Endothelial cell of umbilical vein (primary cell): ENCODE results near the gene ELAC1. TPM values are rescaled to one million over a fixed set of nuclear protein-coding genes. Genes with fewer than 3 reads are reported as not detected.

Source experiments
- BruUV-seq: library from RNA; stranded (reverse); fragments of 400-500 nt; replicated peaks from 2 replicates; lab custom pipeline; 2021; lab: Mats Ljungman, UMichigan
- CTCF ChIA-PET: fragments of 300-600, 350-600 bp; sonication (Branson Sonifier 250); formaldehyde crosslinking; loops from one replicate; lab custom pipeline; 2021; ENCODE audit warnings: antibody characterized with exemption, inconsistent platforms; lab: Charles Lee
- POLR2A ChIA-PET: fragments of 300-600, 350-600 bp; sonication (Branson Sonifier 250); formaldehyde crosslinking; loops from one replicate; lab custom pipeline; 2021; ENCODE audit warnings: antibody characterized with exemption, inconsistent platforms; lab: Charles Lee
- DNase-seq: peaks from one replicate; pipeline ENCODE4 v3.0.0-alpha.2; 2011; ENCODE audit warnings: low read depth, low spot score
- FAIRE-seq: peaks from 2 replicates; lab custom pipeline; 2011; peaks lifted over from hg19 to GRCh38; lab: Jason Lieb, UNC
- H2AFZ ChIP-seq: 2 replicates; pipeline ENCODE4 v1.6.0; 2012; ENCODE audit warnings: low read depth, low read length, control low read depth, inconsistent platforms
- H3K27ac ChIP-seq: 2 replicates; pipeline ENCODE4 v1.5.1; 2011; ENCODE audit warnings: low read depth, mild to moderate bottlenecking, control low read depth, low read length, moderate library complexity; ENCODE audit not compliant: insufficient read depth
- H3K27me3 ChIP-seq, 2 experiments: 2 replicates each; pipeline versions ENCODE4 v1.6.0 to v1.6.1; 2011; ENCODE audit warnings: low read length in 2 of 2, mixed read lengths in 1 of 2; ENCODE audit not compliant: control insufficient read depth in 2 of 2, insufficient read depth in 2 of 2
- H3K36me3 ChIP-seq, 2 experiments: 2 replicates in 1 of 2; 3 replicates in 1 of 2; pipeline ENCODE4 v1.5.1; 2011; ENCODE audit warnings: low read length in 2 of 2, mild to moderate bottlenecking in 1 of 2, moderate library complexity in 1 of 2; ENCODE audit not compliant: control insufficient read depth in 2 of 2, insufficient read depth in 2 of 2; ENCODE audit errors: extremely low read depth in 1 of 2
- H3K4me1 ChIP-seq: 3 replicates; pipeline ENCODE4 v1.5.1; 2011; ENCODE audit warnings: mild to moderate bottlenecking, low read length; ENCODE audit not compliant: control insufficient read depth, insufficient read depth; ENCODE audit errors: extremely low read depth
- H3K4me2 ChIP-seq: 2 replicates; pipeline ENCODE4 v1.6.1; 2011; ENCODE audit warnings: low read length, control low read depth, mixed read lengths; ENCODE audit not compliant: insufficient read depth
- H3K4me3 ChIP-seq, 3 experiments: fragments of 200-600 bp in 1 of 3; sonication (generic), shearing (Covaris generic) in 1 of 3; replicated peaks in 1 of 3; 2 replicates each; pipeline ENCODE4 v1.5.1; 2011 to 2016; ENCODE audit warnings: control low read depth in 3 of 3, low read length in 3 of 3, mild to moderate bottlenecking in 2 of 3, inconsistent platforms in 1 of 3, low read depth in 1 of 3, moderate library complexity in 1 of 3; ENCODE audit not compliant: insufficient read depth in 1 of 3
- H3K79me2 ChIP-seq: 2 replicates; pipeline ENCODE4 v1.6.0; 2012; ENCODE audit warnings: low read length, inconsistent platforms; ENCODE audit not compliant: control insufficient read depth, insufficient read depth
- H3K9ac ChIP-seq: replicated peaks from 2 replicates; pipeline ENCODE3; 2011; ENCODE audit warnings: low read length, control low read depth; ENCODE audit not compliant: insufficient read depth; ENCODE audit errors: extremely low read depth
- H3K9me1 ChIP-seq: replicated peaks from 3 replicates; pipeline ENCODE4 v1.6.0; 2011; ENCODE audit warnings: mild to moderate bottlenecking, low read length; ENCODE audit not compliant: control insufficient read depth, insufficient read depth; ENCODE audit errors: extremely low read depth
- H3K9me3 ChIP-seq: replicated peaks from 2 replicates; pipeline ENCODE4 v1.5.1; 2012; ENCODE audit warnings: low read length, inconsistent platforms; ENCODE audit not compliant: control insufficient read depth, insufficient read depth
- H4K20me1 ChIP-seq: replicated peaks from 2 replicates; pipeline ENCODE3; 2011; ENCODE audit warnings: mild to moderate bottlenecking, low read length; ENCODE audit not compliant: control insufficient read depth, insufficient read depth; ENCODE audit errors: extremely low read depth
- EZH2 ChIP-seq: IDR thresholded peaks from 2 replicates; pipeline ENCODE4 v1.6.1; 2012; ENCODE audit warnings: borderline replicate concordance, low read depth, mild to moderate bottlenecking, moderate library complexity, low read length, inconsistent platforms; ENCODE audit not compliant: severe bottlenecking
- FOS ChIP-seq: IDR thresholded peaks from 2 replicates; pipeline ENCODE4 v1.6.1; 2011; ENCODE audit warnings: mild to moderate bottlenecking, low read length, moderate library complexity, borderline replicate concordance; ENCODE audit not compliant: insufficient read depth
- GATA2 ChIP-seq: IDR thresholded peaks from 2 replicates; pipeline ENCODE4 v1.7.0; 2011; ENCODE audit warnings: low read depth, mild to moderate bottlenecking, moderate library complexity, mixed read lengths, low read length; ENCODE audit not compliant: insufficient read length, insufficient read depth
- JUN ChIP-seq: IDR thresholded peaks from 2 replicates; pipeline ENCODE4 v1.6.1; 2011; ENCODE audit warnings: borderline replicate concordance, low read depth; ENCODE audit not compliant: insufficient read length, insufficient read depth
- MYC ChIP-seq: IDR thresholded peaks from one replicate; pipeline ENCODE4 v1.6.1; 2011; ENCODE audit warnings: mild to moderate bottlenecking, low read depth, low read length
- POLR2AphosphoS5 ChIP-seq: IDR thresholded peaks from 2 replicates; pipeline ENCODE4 v1.6.1; 2012; ENCODE audit warnings: low read depth, mild to moderate bottlenecking, control low read depth, low read length, moderate library complexity; ENCODE audit not compliant: insufficient read depth
- dilution Hi-C: fragments of 300-500 bp; cut with MboI; formaldehyde crosslinking; loops from one replicate; pipeline ENCODE4 v1.15.0; 2019; ENCODE audit warnings: low sequenced_read_pairs; ENCODE audit not compliant: extremely low pct_ligation_motif_present
- intact Hi-C: fragments of 100-400 bp; cut with micrococcal nuclease; formaldehyde crosslinking; loops from one replicate; pipeline ENCODE4 v1.10.0; 2022
- polyA plus RNA-seq, 4 experiments: library from polyadenylated mRNA; depleted of rRNA in 3 of 4; stranded (reverse) in 3 of 4; unstranded in 1 of 4; fragments of >200 nt; gene quantifications; 2 replicates each; pipeline versions ENCODE4 v1.2.1 to v1.2.3, GENCODE V29; 2011 to 2012; ENCODE audit warnings: missing spikeins in 1 of 4
- total RNA-seq: library from RNA; stranded (reverse); gene quantifications from 2 replicates; pipeline ENCODE4 v1.2.3, GENCODE V29; 2021
- TF ChIP-seq, protein P1 (sequence below): IDR thresholded peaks from 2 replicates; pipeline ENCODE4 v1.6.1; 2011; ENCODE audit not compliant: insufficient read depth, insufficient read length
- TF ChIP-seq, protein P2 (sequence below), 2 donors: IDR thresholded peaks; 1 replicate in 1 of 2; 2 replicates in 1 of 2; pipeline ENCODE4 v1.5.1; 2011; ENCODE audit warnings: low read length in 2 of 2, mild to moderate bottlenecking in 2 of 2, moderate library complexity in 2 of 2, control low read depth in 1 of 2, inconsistent platforms in 1 of 2, low read depth in 1 of 2; ENCODE audit not compliant: insufficient read depth in 1 of 2; ENCODE audit errors: extremely low read depth in 1 of 2

ELAC1 gene
- total and polyA plus RNA-seq, 2 donors (not counting 3 experiments of a cell fraction or from before 2014, with no cell fraction given), result 3.6 to 7.6 TPM

GRCh38 chr18:50935493-50936191, 32.2 kb upstream of the ELAC1 start:
- no peak overlapping the region for H3K4me2 ChIP-seq
- no peaks in the 10 kb centered on the region for H3K9me3 ChIP-seq
- H2AFZ ChIP-seq, result no peak overlapping the region
- ChIA-PET CTCF (no interaction called here), POLR2A (no interaction called here)
- FAIRE-seq, result peak; percentile 66
- no TSS peak for BruUV-seq
- H3K27ac ChIP-seq, result no peak overlapping the region
- no peaks in the 10 kb centered on the region for H4K20me1 ChIP-seq
- intact Hi-C loops (no loop called here), dilution Hi-C loops (no loop called here)
- H3K36me3 ChIP-seq, result peaks cover 0 to 2% of the 10 kb centered on the region in 2 experiments
- H3K4me1 ChIP-seq, result no peaks in the 10 kb centered on the region
- no peak overlapping the region for H3K9ac ChIP-seq
- no peaks in the 10 kb centered on the region for H3K9me1 ChIP-seq
- H3K79me2 ChIP-seq, result no peaks in the 10 kb centered on the region
- no peak for DNase-seq
- H3K27me3 ChIP-seq, result no peaks in the 10 kb centered on the region
- TF ChIP-seq FOS (no peak), JUN (no peak), GATA2 (no peak), POLR2AphosphoS5 (no peak), MYC (no peak), EZH2 (no peak)
- TF ChIP-seq, protein P1, sequence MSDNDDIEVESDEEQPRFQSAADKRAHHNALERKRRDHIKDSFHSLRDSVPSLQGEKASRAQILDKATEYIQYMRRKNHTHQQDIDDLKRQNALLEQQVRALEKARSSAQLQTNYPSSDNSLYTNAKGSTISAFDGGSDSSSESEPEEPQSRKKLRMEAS, result no peak
- TF ChIP-seq, protein P2, sequence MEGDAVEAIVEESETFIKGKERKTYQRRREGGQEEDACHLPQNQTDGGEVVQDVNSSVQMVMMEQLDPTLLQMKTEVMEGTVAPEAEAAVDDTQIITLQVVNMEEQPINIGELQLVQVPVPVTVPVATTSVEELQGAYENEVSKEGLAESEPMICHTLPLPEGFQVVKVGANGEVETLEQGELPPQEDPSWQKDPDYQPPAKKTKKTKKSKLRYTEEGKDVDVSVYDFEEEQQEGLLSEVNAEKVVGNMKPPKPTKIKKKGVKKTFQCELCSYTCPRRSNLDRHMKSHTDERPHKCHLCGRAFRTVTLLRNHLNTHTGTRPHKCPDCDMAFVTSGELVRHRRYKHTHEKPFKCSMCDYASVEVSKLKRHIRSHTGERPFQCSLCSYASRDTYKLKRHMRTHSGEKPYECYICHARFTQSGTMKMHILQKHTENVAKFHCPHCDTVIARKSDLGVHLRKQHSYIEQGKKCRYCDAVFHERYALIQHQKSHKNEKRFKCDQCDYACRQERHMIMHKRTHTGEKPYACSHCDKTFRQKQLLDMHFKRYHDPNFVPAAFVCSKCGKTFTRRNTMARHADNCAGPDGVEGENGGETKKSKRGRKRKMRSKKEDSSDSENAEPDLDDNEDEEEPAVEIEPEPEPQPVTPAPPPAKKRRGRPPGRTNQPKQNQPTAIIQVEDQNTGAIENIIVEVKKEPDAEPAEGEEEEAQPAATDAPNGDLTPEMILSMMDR (IDR thresholded peaks at IDR 0.05; ENCODE audit: extremely low read depth in 1 of 2, insufficient read depth in 1 of 2, low read depth in 1 of 2, low read length in 2 of 2), result no peak
- H3K4me3 ChIP-seq, result no peak overlapping the region
